NCI-H2196 treated with DMSO at 0.1 percent for 48 hours (cell line): Measurements from ENCODE around the gene STAM.
"Not testable (repeated sequence)": the region's sequence is repeated elsewhere in the genome, so short reads cannot be mapped to it uniquely, and the experiment has no call there.

Experiments
- DNase-seq: peaks from one replicate; lab custom pipeline; 2025; ENCODE audit not compliant: unreplicated experiment; lab: John Stamatoyannopoulos, UW

Gene STAM

DNA sequence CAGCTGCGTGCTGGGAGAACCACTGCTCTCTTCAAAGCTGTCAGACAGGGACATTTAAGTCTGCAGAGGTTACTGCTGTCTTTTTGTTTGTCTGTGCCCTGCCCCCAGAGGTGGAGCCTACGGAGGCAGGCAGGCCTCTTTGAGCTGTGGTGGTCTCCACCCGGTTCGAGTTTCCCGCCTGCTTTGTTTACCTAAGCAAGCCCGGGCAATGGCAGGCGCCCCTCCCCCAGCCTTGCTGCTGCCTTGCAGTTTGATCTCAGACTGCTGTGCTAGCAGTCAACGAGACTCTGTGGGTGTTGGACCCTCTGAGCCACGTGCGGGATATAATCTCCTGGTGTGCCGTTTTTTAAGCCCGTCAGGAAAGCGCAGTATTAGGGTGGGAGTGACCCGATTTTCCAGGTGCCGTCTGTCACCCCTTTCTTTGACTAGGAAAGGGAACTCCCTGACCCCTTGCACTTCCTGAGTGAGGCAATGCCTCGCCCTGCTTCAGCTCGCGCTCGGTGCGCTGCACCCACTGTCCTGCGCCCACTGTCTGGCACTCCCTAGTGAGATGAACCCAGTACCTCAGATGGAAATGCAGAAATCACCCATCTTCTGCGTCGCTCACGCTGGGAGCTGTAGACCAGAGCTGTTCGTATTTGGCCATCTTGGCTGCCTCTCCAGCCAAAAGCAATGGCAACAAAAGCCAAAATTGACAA, 78.5 kb downstream of the STAM start:
- DNase-seq = not testable (repeated sequence)

GRCh38 chr10:17725703-17726102, 81.8 kb downstream of the STAM start:
- DNase-seq = no peak

GRCh38 chr10:17729630-17730029, 85.7 kb downstream of the STAM start:
- DNase-seq = no peak

- no peak for DNase-seq
Measured at GRCh38 chr10:17730667-17731066, 86.7 kb downstream of the STAM start.

- DNase-seq = no peak
Measured at GRCh38 chr10:17731331-17732020, 87.5 kb downstream of the STAM start.

DNA sequence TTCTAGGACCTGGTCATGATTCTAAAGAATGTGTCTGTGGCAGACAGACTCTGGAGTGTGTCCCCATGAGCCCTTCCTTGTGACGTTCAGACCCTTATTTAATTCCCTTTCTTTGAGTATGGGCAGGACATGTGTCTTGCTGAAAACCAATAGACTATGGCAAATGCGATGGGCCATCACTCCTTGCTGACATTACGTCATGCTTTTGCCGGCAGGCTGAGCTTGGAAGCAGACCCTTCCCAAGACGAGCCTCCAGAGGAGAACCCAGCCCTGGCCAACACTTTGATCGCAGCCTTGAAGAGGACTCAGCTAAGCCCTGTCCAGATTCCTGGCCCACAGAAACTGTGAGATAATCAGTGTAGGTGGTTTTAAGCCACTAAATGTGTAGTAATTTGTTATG, 89.7 kb downstream of the STAM start:
- no peak for DNase-seq

DNA sequence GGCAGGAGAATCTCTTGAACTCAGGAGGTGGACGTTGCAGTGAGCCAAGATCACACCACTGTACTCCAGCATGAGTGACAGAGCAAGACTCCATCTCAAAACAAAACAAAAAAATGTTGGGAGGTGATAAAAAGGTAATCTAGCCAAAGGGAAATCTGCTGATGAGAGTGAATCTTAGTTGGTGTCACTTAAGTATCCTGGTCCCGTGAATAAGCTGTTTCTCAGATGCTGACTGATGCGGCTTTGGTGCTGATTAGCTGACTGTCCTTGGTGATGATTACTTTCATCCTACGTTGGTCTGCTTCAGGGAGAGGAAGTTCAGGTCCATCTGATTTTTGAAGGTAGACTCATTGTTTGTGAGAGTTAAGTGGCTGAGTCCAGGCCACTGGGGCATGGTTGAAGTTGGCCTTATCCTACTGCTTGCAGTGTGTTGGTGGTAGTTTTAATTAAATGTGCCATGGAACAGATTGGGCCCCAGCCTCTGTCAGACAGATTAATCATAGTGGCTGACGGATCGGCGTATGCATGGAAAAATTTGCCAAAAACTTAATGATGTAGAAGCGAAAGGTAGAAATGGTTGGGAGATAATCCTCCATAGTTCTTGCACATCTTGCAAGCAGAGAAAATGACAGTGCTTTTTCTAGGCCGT, 90.6 kb downstream of the STAM start:
- DNase-seq = no peak

DNA sequence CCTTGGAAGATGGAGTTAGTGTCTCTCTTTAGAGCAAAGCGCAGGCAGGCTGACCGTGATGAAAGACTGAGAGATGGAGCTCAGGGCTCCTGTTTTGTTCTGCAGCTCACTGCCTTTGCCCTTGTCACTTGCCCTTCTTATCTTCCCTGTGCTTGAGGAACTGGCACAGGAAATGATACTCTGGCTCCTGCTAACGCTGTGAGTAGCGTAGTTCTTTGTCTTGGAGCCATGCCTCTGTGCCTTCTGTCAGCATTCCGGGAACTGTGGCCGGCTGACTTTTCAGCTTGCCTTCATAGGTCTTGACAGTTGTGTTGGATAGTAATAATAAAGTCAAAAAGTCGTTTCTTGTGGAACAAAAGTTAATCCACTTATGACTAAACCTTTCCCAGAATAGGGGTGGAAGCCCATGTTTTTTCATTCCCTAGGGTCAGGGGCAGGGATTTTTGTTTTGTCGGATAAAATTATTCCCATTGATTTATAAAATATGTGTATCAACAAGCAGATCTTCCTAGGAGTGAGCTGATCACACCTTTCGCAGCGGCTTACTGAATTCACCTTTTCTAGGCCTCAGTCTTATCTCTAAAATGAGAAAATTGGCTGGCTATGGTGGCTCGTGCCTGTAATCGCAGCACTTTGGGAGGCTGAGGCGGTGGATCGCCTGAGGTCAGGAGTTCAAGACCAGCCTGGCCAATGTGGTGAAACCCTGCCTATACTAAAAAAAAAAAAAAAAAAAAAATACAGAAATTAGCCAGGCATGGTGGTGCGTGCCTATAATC, 91.4 kb downstream of the STAM start:
- no peak for DNase-seq

- no peak for DNase-seq
Measured at GRCh38 chr10:17736223-17736622, 92.3 kb downstream of the STAM start.

GRCh38 chr10:17737027-17737965, 93.3 kb downstream of the STAM start:
- no peak for DNase-seq

GRCh38 chr10:17740668-17741067, 96.7 kb downstream of the STAM start:
- DNase-seq = no peak

DNA sequence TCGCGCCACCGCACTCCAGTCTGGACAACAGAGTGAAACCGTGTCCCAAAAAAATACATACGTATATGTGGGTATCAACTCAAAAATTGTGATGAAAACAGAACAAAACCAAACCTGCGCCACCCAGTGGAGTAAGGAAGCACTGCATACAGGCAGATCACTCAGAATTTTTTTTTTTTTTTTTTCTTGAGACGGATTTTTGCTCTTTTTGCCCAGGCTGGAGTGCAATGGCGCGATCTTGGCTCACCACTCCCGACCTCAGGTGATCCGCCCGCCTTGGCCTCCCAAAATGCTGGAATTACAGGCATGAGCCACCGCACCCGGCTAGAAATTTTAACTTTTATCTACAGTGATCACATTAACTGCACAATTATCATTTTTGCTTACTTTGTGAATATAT, 99.0 kb downstream of the STAM start:
- no peak for DNase-seq

GRCh38 chr10:17743437-17743836, 99.5 kb downstream of the STAM start:
- no peak for DNase-seq

DNA sequence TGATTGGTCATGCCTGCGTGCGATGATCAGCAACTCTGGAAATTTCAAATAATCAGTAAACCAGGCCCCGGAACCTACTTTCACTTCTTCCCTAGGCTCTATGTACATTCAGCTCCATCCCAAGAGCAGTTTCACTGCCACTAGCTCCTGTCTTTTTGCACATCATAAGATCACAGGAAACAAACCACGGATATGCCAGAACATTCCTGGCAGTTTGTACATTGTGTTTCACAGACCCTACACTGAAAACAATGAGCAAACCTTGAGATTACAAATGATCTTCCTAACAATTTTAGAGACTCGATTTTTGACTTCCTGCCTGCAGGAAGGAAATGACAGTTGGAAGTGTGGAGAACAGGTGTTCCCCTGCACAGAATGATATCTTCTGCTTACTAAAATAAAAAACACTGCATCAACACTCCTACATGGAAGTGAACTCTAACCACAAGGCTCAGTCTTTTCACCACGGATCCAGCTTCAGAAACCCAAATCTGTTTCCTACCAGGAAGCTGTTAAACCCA, 100.5 kb downstream of the STAM start:
- no peak for DNase-seq

DNA sequence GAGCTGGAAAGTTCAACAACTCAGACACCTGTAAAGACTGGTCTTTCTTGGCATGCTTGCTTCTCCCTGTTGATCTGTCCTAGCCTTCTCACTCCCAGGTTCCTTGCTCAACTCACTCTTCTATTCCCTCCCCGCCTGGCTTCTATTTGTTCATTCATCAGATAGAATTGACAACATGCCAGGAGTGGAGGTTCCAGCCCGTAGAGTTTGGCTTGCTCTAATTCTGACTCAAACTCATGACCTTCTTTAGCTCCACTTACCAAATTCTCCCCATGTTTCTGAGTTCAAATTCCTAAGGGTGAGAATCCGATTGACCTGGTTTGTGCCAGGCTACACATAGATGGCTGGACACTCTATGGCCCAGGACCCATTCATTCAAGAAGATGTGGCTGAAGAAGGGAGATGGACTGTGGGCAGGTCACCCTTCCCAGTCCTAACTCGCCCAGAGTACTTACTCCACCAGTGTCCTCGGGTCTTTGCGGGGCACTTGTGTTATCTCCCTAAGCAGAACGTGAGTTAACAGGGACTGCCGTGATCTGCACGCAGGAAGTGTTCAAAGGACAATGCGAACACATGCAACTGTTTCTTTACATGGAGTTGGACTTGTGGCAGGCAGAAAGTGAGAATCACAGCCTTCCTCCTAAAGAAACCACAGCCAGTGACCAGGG, 104.1 kb downstream of the STAM start:
- DNase-seq = no peak

DNA sequence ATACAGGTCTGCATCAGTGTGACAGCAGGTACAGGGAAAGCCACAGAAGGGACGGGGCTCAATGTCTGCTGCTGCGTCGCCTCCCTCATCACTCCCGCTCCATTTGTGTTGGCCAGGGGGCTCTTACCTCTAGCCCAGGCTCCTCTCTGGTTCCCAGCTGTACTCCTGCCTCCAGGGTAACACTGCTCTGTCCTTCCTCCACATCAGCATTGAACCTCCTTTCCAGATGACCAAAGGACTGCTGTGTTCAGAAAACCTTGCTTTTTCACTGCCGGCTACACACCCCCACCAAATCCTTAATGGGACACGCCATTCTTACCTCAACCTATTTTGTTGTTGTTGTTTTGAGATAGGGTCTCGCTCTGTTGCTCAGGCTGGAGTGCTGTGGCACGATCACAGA, 105.9 kb downstream of the STAM start:
- DNase-seq = no peak

GRCh38 chr10:17751781-17752445, 108.0 kb downstream of the STAM start, which contains the start of gene TMEM236:
Gene TMEM236, plus strand, starts transcription at chr10:17752201. Its CDS starts 95 bp downstream, at chr10:17752296.
- no peak for DNase-seq

- DNase-seq = no peak
Measured at GRCh38 chr10:17756557-17757217, 112.7 kb downstream of the STAM start.
